Stimulated activated CD4-positive, alpha-beta T cell treated with anti-CD3 and anti-CD28 coated beads, TNF-alpha, amount 100 ng/mL, for 24 hours (primary cell): ENCODE results near the gene SURF4.
A peak's percentile ranks its signal among the peaks of the same experiment; 100 is the strongest.

Experiments
- DNase-seq, 3 experiments: peaks; one replicate each; pipeline ENCODE4 v3.0.0-alpha.2; 2020; ENCODE audit warnings: low read depth in 3 of 3

SURF4 gene

DNA sequence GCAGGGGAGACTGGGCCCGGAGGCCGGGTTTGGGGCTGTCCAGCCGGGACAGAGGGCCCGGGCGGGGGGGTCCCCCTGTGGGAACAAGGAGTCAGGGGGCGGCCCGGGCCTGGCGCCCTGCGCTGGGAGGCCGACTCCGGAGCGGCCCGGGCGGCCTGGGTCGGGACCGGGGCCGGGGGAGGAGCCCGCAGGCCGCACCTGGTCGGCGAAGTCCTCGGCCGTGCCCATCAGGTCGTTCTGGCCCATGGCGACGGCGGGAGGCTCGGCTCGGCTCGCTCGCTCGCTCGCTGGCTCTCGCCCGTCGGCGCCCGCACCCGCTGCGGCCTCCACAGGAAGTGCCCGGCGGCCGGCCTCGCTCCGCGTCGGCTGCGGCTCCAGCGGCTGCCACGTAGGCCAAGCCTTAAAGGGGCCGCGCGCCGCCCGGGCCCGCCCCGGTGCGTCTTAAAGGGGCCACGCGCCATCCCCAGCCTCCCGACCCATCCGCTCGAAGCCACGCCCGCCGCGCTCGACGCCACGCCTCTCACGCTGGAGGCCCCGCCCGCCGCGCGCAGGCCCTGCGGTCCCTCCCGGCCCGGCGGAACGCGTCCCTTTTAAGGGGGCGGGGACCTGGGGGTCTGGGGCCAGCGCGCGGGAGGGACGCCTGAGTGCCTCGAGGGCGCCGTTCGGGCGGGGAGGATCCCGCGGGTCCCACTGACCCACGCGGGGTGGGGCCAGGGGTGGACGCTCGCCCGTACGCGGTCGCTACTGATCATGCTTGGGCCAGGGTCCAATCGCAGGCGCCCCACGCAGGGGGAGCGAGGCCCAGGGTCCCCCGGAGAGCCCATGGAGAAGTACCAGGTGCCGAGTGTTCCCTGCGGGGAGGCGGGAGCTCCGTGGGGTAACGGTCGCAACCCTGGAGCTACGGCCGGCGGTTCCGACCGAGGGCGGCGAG is at the start of gene SURF4, which contains the start of gene STKLD1:
Gene SURF4, minus strand, starts transcription at position 337 of the 931 bp plus-strand sequence. Its CDS starts 91 bp downstream, at position 246.
Gene STKLD1, plus strand, starts transcription at position 643 of the 931 bp plus-strand sequence. Its CDS starts 108 bp downstream, at position 751.
- DNase-seq, result peak; percentile 88 to 95 (median 94)

DNA sequence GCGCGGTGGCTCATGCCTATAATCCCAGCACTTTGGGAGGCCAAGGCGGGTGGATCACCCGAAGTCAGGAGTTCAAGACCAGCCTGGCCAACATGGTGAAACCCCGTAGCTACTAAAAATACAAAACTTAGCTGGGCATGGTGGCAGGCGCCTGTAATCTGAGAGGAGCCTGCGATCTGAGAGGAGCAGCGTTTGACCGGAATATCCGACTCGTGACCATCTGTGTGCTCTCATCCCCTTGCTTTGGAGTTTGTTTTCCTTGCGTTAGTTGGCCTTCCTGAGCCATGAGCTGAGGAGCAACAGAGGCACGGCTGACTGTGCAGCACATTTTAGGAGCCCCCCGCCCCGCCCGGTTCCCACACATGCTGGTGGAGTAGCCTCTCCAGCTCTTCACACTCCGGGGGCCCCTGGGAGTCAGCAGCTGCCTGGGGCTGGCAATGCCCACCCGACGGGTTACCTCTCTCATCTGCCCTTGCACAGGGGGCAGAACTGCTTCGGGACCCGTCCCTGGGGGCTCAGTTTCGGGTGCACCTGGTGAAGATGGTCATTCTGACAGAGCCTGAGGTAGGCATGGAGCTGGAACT is 49.3 kb upstream of the SURF4 start:
- DNase-seq, result no peak

DNA sequence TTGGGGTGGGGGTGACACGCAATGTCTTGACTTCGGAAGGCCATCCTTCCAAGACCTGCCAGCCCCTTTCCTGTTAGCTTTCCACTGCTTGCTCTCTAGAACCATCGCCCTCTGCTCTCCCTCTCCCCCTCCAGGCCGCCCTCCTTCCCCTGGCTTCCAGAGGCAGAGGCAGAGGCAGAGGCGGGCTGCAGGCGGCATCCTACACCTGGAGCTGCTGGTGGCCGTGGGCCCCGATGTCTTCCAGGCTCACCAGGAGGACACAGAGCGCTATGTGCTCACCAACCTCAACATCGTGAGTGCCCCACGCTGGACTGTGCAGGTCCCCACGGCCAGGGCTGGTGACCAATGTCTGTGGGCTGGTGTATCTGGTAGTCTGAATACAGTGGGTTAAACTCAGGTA is 48.3 kb upstream of the SURF4 start:
- DNase-seq, result no peak

- no peak for DNase-seq
Measured at GRCh38 chr9:133423216-133423615, 47.4 kb upstream of the SURF4 start.

- DNase-seq, result peak in 1 of 3 experiments; percentile 41
Measured at GRCh38 chr9:133421615-133422542, 46.0 kb upstream of the SURF4 start, which contains the start of gene ADAMTS13. Gene ADAMTS13 (plus strand): TSS chr9:133422367. CDS start chr9:133422444, 77 bp downstream.

DNA sequence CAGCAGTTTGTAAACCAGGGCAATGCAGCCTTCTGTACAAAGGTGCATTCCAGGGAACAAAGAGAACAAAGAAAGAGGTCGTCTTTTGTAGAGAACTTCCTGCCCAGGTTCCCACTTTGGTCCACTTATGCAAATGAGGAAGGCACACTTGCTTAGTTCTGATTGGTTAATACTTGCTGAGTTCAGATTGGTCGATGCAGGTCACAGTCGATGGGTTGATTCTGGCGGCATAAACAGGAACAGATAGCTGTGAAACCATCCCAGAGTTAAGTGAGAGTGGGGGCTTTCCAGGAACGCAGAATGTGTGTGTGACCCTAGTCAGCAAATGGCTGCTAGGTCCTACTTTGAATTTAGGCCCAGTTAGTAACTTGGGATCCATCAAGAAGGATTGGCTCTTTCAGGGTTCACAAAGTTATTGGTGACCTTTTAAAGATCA is 44.5 kb upstream of the SURF4 start:
- no peak for DNase-seq

GRCh38 chr9:133419005-133419404 is 43.1 kb upstream of the SURF4 start:
- no peak for DNase-seq

DNA sequence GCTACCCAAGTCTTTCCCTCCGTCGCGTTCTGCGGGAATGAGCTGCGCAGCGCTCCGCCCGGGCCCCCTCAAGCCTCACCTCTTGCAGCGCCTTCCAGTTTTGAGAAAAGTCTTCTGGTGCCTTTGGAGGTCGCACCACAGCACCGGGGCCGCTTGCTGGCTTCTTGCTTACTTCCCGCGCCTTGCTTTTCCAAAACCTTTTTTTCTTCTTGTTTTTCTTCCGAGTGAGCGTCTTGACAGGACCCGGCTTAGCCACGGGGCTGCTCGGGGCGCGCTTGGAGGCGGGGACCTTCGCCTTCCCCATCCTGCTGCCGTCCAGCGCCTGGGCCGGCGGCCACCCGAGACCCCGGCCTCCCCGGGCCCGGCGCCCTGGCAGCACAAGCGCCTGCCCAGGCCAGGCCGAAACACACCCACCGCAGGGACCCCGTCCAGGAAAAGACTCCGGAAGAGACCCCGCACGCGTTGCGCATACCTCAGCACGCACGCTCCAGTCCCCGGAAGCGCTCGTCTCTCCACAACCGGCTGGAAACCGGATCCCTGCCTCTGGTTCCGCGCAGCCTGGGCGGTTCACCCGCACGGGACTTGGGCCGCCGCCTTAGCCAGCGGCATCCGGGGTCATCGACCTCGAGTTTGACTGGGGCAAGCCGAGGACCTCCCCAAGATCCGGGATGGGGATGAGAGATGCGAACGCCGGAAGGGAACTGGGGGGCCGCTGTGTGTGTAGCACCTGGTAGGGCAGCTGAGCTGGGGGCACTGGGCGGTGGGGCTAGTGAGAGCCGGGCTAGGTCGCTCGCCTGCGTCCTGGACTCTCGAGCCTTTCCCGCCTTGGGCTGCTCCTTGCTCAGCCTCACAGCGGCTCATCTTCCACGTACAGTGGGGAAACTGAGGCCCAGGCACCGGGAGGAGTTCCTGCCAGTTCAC is 41.9 kb upstream of the SURF4 start, which contains the start of gene REXO4:
Gene REXO4, minus strand, starts transcription at position 470 of the 921 bp plus-strand sequence. Its CDS starts 166 bp downstream, at position 304.
- peak; percentile 78 to 88 (median 79) for DNase-seq

DNA sequence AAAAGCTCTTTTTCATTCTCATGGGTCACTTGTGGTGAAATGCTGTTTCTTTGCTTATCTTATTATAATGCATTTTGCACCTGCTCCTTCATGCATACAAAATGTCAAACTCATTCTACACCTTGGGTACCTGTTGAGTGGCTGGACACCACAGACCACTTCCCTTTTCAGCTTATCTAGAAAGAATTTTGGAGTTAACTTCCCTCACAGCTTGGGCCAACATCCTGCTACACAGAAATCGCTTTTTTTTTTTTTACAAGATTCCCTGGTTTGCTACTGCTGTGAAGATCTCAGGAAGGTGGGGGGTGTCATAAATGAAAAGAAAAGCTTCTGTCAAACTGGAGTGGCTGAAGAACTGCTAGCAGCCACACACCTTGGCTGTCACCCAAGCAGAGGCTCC is 39.3 kb upstream of the SURF4 start:
- no peak for DNase-seq

DNA sequence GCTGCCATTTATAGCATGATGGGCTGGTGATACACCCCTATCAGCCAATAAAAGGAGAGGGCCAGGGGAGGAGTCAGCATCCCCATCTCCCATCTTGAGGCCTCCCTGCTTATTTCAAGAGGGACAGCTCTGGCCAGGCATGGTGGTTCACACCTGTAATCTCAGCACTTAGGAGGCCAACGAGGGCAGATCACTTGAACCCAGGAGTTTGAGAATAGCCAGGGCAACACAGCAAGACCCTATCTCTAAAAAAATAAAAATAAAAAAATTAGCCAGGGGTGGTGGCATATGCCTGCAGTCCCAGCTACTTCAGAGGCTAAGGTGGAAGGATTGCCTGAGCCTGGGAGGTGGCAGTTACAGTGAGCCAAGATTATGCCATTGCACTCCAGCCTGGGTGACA is 32.2 kb upstream of the SURF4 start:
- DNase-seq, result no peak

DNA sequence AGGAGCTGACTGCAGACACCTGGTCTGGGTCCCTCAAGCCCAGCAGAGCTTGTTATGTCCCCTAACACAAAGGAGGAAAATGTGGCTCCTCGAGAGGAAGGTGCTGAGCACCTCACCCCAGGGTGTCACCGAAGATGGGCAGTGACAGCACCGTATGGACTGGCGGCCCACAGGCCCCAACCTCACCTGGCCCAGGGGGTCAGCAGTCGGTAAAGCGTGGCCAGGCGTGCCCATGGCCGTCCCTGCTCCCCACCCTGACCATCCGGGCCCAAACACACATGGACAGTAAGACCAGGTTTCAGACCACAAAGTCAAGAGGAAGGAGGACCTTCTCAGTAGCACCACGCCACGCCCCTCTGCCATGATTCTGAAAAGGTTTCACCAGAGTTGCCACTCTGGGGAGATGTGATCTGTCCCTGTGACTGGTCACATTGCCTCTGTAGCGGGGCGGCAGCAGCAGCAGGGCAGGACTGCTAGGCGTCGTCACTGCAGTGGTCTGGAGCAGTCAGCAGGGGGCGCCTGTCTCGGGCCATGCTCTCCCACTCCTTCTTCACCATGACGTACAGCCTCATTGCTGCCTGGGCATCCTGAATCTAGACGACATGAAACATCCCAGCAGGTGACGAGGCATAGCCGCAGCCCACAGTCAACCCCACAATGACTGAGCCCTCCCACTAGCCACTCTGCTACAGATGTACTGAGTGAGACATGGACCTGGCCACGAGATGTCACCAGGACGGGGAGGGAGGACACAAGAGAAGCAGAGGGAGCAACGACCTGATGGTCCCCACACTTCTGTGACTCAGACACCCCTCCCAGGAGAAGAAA is 30.8 kb upstream of the SURF4 start:
- peak; percentile 63 to 80 (median 73) for DNase-seq

DNA sequence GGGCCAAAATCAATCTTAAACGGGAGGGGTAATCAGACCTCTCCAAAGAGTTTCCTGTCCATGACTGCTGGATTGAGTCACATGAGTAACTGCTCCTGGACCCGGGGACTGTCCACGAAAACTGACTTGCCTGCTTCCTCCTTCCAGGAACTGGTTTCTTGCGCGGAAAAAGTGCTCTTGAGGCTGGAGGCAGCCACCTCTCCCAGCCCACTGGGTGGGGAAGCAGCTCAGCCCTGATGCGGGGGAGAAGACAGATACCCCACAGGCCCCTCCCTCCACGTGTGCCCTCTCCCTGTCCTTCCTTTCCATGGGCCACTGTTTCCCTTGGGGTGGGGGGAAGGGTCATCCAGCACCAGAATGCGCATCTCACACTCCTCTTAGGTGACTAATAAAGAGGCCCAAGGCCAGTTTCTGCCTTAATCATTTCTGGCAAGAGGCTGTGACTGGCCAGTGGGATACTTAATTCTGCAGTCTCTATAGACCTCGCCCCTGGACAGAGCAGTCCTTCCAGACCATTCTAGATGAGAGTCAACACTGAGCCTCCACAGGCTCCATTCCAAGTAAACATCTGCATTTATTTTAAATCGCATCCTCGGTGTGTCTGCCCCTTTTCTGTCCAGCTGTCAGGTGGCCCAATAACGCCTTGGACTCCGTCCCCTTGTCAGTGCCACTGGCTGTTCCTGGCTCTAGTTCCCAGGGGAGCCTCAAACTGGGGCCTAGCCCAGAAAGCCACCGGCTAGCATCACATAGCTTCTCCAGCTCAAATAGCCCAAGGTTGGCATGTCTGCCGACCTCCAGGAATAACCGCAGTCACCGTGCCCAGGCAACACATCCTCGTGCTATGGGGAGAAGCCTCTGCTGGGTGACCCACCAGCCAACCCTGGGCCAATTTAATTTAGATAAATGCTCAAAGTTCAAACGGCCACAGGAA is 29.9 kb upstream of the SURF4 start:
- no peak for DNase-seq

DNA sequence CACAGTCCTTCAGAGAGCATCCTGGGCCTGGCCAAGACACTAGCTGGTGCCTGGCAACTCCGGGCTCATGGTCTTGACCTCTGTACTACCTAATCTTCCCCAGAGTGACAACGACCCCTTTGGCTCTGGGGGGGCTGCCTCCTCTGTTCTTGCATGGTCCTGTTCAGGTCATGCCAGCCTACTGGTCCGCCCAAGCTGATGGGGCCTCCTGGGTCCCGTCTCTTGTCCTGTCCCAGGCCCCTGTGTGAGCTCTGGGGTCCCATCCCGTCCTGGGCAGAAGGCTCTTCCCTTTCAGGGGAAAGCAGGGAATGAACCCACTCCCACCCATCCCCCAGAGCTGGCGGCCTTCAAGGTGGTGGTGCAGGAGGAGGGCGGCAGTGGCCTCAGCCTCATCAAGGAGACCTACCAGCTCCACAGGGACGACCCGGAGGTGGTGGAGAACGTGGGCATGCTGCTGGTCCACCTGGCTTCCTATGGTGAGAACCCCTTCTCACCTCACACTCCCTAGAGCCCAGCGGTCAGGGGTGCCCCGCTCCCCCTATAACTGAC is 28.7 kb upstream of the SURF4 start:
- no peak for DNase-seq

- DNase-seq, result peak in 2 of 3 experiments; percentile 27 to 50
Measured at GRCh38 chr9:133403766-133404453, 28.1 kb upstream of the SURF4 start.

GRCh38 chr9:133402689-133403088 is 26.8 kb upstream of the SURF4 start:
- no peak for DNase-seq

GRCh38 chr9:133401588-133401987 is 25.7 kb upstream of the SURF4 start:
- DNase-seq, result no peak

DNA sequence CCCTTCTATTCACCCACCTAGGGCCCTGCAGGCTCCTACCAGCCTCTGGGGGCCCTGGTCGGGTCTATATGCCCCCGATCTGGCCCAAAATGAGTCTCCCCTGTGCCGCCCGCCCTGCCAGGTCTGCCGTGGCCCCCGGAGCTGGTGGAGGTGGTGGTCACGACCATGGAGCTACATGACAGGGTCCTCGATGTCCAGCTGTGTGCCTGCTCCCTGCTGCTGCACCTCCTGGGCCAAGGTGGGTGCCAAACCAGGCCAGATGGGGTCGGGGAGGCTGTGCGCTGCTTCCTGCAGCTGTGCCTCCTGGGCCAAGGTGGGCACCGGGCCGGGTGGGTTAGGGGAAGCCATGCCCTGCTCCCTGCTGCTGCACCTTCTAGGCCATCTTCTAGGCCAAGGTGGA is 24.4 kb upstream of the SURF4 start:
- no peak for DNase-seq
